HG03342 (cell line): ENCODE data around the gene RABGAP1L.
A peak's percentile ranks its signal among the peaks of the same experiment; 100 is the strongest.
"Not testable (repeated sequence)": the region's sequence is repeated elsewhere in the genome, so short reads cannot be mapped to it uniquely, and the experiment has no call there.

Source experiments
- ATAC-seq: cut with Tn5 transposase; IDR thresholded peaks from one replicate; pipeline ENCODE4 v1.9.1; 2021; ENCODE audit warnings: mild to moderate bottlenecking, moderate library complexity; ENCODE audit not compliant: unreplicated experiment

Gene RABGAP1L

GRCh38 chr1:174786760-174787159 is 627.4 kb downstream of the RABGAP1L start:
- peak; percentile 67 for ATAC-seq

DNA sequence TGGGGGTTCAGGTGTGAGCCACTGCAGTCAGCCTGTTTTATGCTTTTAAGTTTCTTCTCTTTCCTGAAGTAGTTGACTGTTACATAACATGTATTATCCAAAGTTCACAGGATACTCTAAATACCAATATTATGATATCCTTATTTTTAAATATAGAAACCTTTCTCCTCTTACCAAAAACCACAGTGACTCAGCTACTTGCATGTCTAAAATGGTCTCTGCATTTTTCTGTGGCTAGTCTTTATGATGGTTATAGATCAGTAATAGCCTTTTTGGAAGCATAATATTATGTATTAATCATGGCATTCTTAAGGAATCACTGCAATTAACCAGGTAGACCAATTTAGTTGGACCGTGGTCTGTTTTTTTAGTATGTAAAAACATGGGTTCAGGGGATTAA is 629.7 kb downstream of the RABGAP1L start:
- no peak for ATAC-seq

DNA sequence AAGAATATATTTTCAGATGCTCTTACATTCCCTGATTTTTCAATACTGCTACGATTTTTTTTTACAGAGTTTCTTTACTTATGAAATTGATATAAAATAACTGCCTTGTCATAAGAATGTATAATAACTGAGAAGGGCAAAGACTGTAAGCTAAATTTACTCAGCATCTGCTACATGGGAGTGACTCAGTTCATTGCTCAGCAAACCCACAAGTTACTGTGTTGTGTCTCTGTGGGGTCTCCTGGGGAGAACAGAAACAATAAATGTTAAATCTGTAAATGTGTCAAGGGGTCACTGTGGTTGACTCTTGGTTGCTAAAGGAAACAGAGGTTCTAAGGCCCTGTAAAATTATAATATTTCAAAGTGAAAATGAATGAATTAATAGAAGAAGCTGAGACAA is 630.1 kb downstream of the RABGAP1L start:
- peak; percentile 85 for ATAC-seq

DNA sequence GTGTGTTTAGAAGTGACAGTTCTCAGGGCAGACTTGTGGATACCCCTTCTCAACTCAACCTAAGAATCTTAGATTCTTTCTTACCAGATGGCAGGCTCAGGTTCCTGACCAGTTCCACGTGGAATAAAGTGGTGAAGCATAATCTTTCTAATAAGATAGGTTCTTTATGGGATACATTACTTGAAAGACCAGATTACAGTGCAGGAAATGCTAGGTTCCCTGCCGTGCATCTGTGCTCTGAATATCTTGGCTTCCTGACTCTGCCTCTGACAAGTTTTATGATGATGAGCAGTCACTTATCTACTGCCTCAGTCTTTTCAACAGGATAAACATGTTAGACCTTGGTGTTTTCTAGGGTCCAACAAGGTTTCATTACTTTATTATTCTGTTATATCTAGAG is 632.5 kb downstream of the RABGAP1L start:
- ATAC-seq = no peak

DNA sequence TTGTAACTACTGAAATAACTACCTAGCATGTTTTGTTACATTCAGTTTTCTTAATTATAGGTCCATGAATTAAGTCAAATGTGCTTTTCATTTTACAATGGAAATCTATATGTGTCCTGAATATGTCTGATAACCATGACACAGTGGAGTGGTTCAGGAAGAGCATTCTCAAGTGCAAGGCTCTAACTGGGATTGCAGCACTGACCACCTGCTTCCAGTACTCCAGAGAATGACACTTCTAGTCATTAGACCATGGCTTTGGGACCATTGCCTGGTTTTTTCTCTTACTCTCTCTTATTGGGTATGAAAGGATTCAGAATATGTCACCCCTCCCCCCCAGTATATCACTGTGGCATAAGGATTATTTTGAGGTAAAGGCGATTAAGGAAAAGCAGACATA is 635.5 kb downstream of the RABGAP1L start:
- ATAC-seq = no peak

DNA sequence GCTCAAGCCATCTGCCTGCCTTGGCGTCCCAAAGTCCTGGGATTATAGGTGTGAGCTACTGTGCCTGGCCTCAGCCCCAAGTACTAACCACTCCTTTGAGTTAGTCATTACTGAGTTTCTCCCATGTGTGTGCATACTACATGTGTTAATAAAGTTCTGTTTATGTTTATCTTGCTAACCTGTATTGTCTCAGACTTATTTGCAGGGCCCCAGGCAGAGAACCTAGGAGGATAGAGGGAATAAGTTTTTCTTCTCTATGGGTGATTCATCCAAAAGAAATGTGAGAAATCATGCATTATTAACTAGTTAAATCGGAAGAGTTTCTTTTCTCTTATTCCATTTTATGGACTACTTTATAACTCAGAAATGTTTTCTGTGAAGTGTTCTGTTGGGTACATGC is 636.5 kb downstream of the RABGAP1L start:
- ATAC-seq = no peak

- no peak for ATAC-seq
Measured at GRCh38 chr1:174797398-174797797, 638.1 kb downstream of the RABGAP1L start.

DNA sequence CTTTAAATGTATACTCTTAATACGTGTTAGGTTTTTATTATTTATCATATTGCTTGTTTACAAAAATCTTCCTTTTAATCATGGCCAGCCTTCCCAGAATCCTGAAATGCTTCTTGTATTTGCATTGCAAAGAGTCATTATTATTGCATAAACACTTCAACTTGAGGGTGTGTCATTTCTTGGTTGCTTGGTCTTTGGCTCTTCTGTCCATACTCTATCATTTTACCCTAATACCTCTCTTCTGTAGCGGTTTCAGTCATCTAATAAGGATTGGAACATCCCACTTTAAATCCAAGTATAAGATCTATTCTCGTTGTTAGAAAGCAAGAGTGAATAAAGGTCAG is 639.8 kb downstream of the RABGAP1L start:
- peak; percentile 3 for ATAC-seq

DNA sequence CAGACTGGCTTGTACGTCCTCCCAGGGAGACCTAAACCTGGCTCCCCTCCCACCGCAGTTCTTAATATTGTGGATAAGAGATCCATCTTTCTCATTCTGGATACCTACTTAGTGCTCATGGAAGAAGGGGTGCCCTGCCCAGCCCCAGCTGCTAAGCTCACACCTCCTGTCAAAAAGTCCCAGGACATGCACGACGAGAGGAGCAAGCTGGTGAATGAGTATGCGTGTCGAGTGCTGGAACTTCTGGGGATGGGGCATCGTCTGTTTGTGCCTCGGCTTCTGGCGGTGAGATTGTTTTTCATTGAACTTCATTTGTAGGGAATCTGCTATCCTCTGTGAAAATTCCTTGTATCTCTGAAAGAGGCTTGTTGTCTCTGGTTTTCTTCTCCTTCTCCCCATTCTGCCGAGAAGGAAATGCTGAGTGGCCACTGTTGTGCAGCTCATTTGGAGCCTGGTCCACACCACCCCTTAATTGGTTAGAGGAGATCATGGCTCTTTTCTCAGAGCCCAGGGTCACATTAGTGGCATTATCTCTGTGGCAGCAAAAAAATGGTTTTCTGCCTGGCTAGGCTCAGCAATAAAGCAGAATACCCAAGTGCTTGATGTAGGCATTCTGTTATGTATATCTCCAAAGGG is 641.0 kb downstream of the RABGAP1L start:
- ATAC-seq = no peak

GRCh38 chr1:174800876-174801275 is 641.6 kb downstream of the RABGAP1L start:
- no peak for ATAC-seq

DNA sequence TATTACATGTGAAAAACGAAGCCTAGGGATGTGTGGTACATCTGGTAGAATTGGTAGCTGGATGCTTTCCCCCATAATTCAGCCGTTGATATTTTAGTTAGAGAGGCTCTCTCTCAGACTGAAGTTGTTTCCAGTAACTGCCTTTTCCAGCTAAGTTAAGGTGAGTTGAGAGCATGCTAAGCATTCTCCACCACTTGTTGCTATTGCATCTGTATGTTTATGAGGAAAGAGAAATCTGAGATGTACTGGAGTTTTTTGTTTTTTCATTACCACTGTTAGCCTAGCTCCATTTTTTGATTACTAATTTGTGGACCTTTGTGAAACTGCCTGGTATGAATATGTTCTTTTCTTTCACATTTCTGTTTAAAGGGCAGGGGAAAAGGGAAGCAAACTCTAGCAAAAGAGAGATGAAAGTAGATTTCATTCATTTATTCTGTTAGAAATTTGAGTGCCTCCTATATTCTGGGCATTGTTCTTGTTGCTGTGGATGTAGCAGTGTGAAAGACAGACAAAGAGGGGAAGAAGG is 650.5 kb downstream of the RABGAP1L start:
- ATAC-seq = no peak

DNA sequence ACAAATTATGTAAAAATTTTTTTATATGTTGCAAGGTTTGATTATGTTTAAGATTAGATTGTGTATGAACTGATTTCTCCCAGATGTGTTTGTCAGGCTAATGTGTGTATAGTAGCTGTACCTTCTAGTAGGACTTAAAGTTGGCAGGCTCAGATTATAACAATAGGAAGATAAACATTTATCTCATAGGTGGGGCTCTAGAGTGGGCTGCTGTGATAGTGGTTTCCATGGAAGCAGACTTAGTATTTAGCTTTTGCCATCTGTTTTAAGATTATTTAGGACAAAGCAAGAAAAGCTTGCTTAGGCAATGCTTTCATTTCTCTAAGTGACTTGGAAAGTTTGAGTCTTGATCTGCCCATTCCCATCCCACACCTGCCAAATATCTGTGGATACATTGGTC is 652.7 kb downstream of the RABGAP1L start:
- no peak for ATAC-seq

- ATAC-seq = no peak
Measured at GRCh38 chr1:174812656-174813055, 653.3 kb downstream of the RABGAP1L start.

DNA sequence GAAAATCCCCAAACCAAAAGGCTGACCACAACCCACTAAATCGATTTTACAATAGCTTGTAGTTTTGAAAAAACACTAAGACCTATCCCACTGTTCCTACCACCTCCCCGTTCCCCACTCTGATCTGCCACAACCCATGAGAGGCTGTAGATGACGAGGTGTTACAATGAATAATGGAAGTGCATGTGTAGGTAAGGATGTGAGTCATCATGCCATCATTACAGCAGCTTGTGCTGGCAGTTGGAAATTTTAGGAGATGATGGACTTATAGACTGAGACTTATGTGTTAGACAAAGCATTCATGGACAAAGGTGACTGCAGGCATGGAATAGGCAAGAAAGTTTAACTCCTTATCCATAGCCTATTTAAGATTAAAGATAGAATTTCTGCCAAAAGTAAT is 655.7 kb downstream of the RABGAP1L start:
- ATAC-seq = peak; percentile 48

DNA sequence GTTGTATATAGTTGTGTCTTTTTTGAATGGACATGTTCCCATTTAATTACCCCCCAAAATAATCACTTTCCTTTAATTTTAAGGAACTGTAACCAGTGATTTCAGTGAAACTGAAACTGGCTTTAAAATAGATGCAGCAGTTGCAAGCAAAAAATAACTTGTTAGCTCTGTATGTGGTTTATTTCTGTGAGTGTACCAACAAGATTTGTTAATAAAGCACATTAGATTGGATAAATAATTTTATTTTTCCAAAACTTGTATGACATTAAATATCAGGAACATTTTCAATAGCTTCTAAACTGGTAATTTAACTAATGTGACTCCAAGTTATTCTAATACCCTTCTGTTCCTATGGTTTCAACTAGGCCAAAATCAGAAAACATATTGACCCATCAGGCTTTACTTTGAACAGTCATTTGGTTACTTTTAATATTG is 656.2 kb downstream of the RABGAP1L start:
- peak; percentile 60 for ATAC-seq

GRCh38 chr1:174816621-174817020 is 657.3 kb downstream of the RABGAP1L start:
- ATAC-seq = not testable (repeated sequence)

- ATAC-seq = no peak
Measured at GRCh38 chr1:174818014-174818616, 658.8 kb downstream of the RABGAP1L start.

- ATAC-seq = no peak
Measured at GRCh38 chr1:174818951-174819350, 659.6 kb downstream of the RABGAP1L start.

- ATAC-seq = no peak
Measured at GRCh38 chr1:174819596-174819995, 660.3 kb downstream of the RABGAP1L start.

DNA sequence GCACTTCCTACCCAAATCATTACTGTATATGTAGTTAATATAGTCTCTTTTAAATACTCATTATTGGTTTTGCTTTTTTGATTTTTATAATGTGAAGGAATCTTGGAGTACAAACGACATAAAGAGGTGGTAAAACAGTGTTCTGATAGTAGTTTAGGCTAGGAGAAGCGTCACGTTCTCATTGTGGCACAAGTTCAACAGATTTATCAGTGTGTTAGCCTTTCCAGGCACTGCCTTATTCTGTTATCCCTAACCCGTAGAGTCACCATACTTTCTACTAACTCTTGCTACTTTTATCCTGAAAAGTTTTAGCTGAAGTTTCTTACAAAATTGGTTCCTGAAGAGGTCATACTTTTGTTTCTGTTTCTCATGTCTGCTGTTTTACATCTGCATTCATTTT is 665.8 kb downstream of the RABGAP1L start:
- ATAC-seq = no peak

GRCh38 chr1:174825806-174826205 is 666.5 kb downstream of the RABGAP1L start:
- ATAC-seq = no peak

GRCh38 chr1:174828264-174828663 is 668.9 kb downstream of the RABGAP1L start:
- no peak for ATAC-seq

GRCh38 chr1:174829990-174830389 is 670.7 kb downstream of the RABGAP1L start:
- ATAC-seq = no peak
